Osteocyte (in vitro differentiated cells): Measurements from ENCODE around the gene MALRD1. TPM values are rescaled to one million over a fixed set of nuclear protein-coding genes. Genes with fewer than 3 reads are reported as not detected.

ENCODE experiments used
- DNase-seq: peaks from one replicate; pipeline ENCODE4 v3.0.0; 2021; ENCODE audit warnings: mixed read lengths; ENCODE audit not compliant: unreplicated experiment; ENCODE audit errors: extremely low spot score
- H3K27ac Mint-ChIP-seq: one replicate; pipeline ENCODE4 v1.8.0; 2021; ENCODE audit warnings: mild to moderate bottlenecking, mixed read lengths; ENCODE audit not compliant: unreplicated experiment
- H3K27me3 Mint-ChIP-seq: one replicate; pipeline ENCODE4 v1.8.0; 2021; ENCODE audit warnings: mixed read lengths; ENCODE audit not compliant: unreplicated experiment
- H3K36me3 Mint-ChIP-seq: one replicate; pipeline ENCODE4 v1.8.0; 2021; ENCODE audit warnings: mixed read lengths; ENCODE audit not compliant: unreplicated experiment
- H3K4me1 Mint-ChIP-seq: one replicate; pipeline ENCODE4 v1.8.0; 2021; ENCODE audit warnings: mixed read lengths; ENCODE audit not compliant: unreplicated experiment
- H3K4me3 Mint-ChIP-seq: one replicate; pipeline ENCODE4 v1.8.0; 2021; ENCODE audit warnings: mild to moderate bottlenecking, moderate library complexity, mixed read lengths; ENCODE audit not compliant: unreplicated experiment
- H3K9me3 Mint-ChIP-seq: one replicate; pipeline ENCODE4 v1.8.0; 2021; ENCODE audit warnings: mixed read lengths; ENCODE audit not compliant: unreplicated experiment
- CTCF ChIP-seq: fragments of 200-600 bp; sonication (generic); IDR thresholded peaks from 2 replicates; pipeline ENCODE4 v1.5.0; 2021; ENCODE audit warnings: antibody characterized with exemption, mild to moderate bottlenecking, moderate library complexity
- total RNA-seq: library from RNA; stranded (reverse); gene quantifications from 2 replicates; pipeline ENCODE4 v1.2.1, GENCODE V29; 2021

MALRD1 gene
- total RNA-seq, 1 donor from 2014 or later = 0.56 TPM

- Mint-ChIP-seq H3K4me3 (no peak overlapping the region), H3K36me3 (no peaks in the 10 kb centered on the region), H3K9me3 (no peaks in the 10 kb centered on the region), H3K4me1 (peaks cover 26% of the 10 kb centered on the region), H3K27ac (no peak overlapping the region), H3K27me3 (no peaks in the 10 kb centered on the region)
- TF ChIP-seq CTCF = no peak
- DNase-seq = no peak
Measured at GRCh38 chr10:19704544-19704943, 655.9 kb downstream of the MALRD1 start.

GRCh38 chr10:19705250-19705649 lies 656.6 kb downstream of the MALRD1 start:
- Mint-ChIP-seq H3K4me3 (no peak overlapping the region), H3K27ac (no peak overlapping the region), H3K4me1 (peaks cover 26% of the 10 kb centered on the region), H3K36me3 (no peaks in the 10 kb centered on the region), H3K27me3 (no peaks in the 10 kb centered on the region), H3K9me3 (no peaks in the 10 kb centered on the region)
- no peak for DNase-seq
- no peak for TF ChIP-seq CTCF

GRCh38 chr10:19706904-19707303 lies 658.3 kb downstream of the MALRD1 start:
- no peak overlapping the region for H3K27ac Mint-ChIP-seq
- H3K4me3 Mint-ChIP-seq = no peak overlapping the region
- DNase-seq = no peak

GRCh38 chr10:19707376-19707775 lies 658.8 kb downstream of the MALRD1 start:
- Mint-ChIP-seq H3K27ac (no peak overlapping the region), H3K27me3 (no peaks in the 10 kb centered on the region), H3K36me3 (peaks cover 6% of the 10 kb centered on the region), H3K9me3 (peaks cover 19% of the 10 kb centered on the region), H3K4me3 (no peak overlapping the region), H3K4me1 (peaks cover 16% of the 10 kb centered on the region)
- TF ChIP-seq CTCF = no peak
- DNase-seq = no peak

More at GRCh38 chr10:19706904-19707303, 658.3 kb downstream of the MALRD1 start:
- Mint-ChIP-seq H3K9me3 (peaks cover 14% of the 10 kb centered on the region), H3K4me1 (peaks cover 21% of the 10 kb centered on the region), H3K36me3 (peaks cover 5% of the 10 kb centered on the region), H3K27me3 (no peaks in the 10 kb centered on the region)
- no peak for TF ChIP-seq CTCF

- Mint-ChIP-seq H3K36me3 (peaks cover 7% of the 10 kb centered on the region), H3K27me3 (no peaks in the 10 kb centered on the region), H3K27ac (no peak overlapping the region), H3K9me3 (peaks cover 23% of the 10 kb centered on the region), H3K4me3 (no peak overlapping the region), H3K4me1 (peaks cover 10% of the 10 kb centered on the region)
- no peak for TF ChIP-seq CTCF
- no peak for DNase-seq
Measured at GRCh38 chr10:19708031-19708430, 659.4 kb downstream of the MALRD1 start.
